ENCODE measurements around the gene ADAD2.

Gene ADAD2

DNA sequence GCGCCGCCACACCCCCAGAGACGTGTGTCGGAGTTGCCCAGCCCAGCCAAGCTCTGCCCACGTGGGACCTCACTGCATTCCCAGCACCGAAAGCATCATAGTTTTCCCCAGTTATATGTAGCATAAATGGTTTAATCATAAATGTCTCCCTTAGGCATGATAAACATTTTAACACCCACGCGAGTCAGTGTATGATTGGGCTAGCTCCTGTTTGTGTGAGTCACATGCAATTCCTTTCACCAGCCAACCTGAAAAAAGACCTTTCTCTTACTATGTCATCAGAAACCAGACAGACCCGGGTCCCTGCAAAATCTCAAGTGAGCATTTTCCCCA is 13.2 kb upstream of the ADAD2 start:
- WGBS (ENCODE audit: insufficient coverage, insufficient read length), result no CpG with 5 or more reads among the region's 9 CpGs
- H3K36me3 ChIP-seq (ENCODE audit: control insufficient read depth, insufficient read depth, low read length), result peaks cover 43% of the 10 kb centered on the region

GRCh38 chr16:84178146-84178765 is 12.7 kb upstream of the ADAD2 start:
- Histone ChIP-seq H3K27me3 (ENCODE audit: control insufficient read depth, insufficient read depth, low read length) (no peaks in the 10 kb centered on the region), H3K27ac (ENCODE audit: low read length) (no peak overlapping the region), H3K36me3 (ENCODE audit: control insufficient read depth, insufficient read depth, low read length) (peaks cover 47% of the 10 kb centered on the region), H3K4me1 (ENCODE audit: control insufficient read depth, insufficient read depth, low read length) (peaks cover 2% of the 10 kb centered on the region; the same call in 1 of the 2 replicates), H3K9me3 (ENCODE audit: control insufficient read depth, insufficient read depth, low read length) (no peaks in the 10 kb centered on the region), H3K4me3 (ENCODE audit: low read length) (no peak overlapping the region)
- DNase-seq (ENCODE audit: low read depth, low spot score), result no peak
- WGBS (ENCODE audit: insufficient coverage, insufficient read length), result no CpG with 5 or more reads among the region's 15 CpGs

More for the DNA sequence above, 13.2 kb upstream of the ADAD2 start:
- DNase-seq (ENCODE audit: low read depth, low spot score), result no peak
- no peaks in the 10 kb centered on the region for H3K9me3 ChIP-seq (ENCODE audit: control insufficient read depth, insufficient read depth, low read length)
- H3K27me3 ChIP-seq (ENCODE audit: control insufficient read depth, insufficient read depth, low read length), result no peaks in the 10 kb centered on the region
- no peak overlapping the region for H3K4me3 ChIP-seq (ENCODE audit: low read length)
- H3K4me1 ChIP-seq (ENCODE audit: control insufficient read depth, insufficient read depth, low read length), result peaks cover 2% of the 10 kb centered on the region; the same call in 1 of the 2 replicates
- no peak overlapping the region for H3K27ac ChIP-seq (ENCODE audit: low read length)

DNA sequence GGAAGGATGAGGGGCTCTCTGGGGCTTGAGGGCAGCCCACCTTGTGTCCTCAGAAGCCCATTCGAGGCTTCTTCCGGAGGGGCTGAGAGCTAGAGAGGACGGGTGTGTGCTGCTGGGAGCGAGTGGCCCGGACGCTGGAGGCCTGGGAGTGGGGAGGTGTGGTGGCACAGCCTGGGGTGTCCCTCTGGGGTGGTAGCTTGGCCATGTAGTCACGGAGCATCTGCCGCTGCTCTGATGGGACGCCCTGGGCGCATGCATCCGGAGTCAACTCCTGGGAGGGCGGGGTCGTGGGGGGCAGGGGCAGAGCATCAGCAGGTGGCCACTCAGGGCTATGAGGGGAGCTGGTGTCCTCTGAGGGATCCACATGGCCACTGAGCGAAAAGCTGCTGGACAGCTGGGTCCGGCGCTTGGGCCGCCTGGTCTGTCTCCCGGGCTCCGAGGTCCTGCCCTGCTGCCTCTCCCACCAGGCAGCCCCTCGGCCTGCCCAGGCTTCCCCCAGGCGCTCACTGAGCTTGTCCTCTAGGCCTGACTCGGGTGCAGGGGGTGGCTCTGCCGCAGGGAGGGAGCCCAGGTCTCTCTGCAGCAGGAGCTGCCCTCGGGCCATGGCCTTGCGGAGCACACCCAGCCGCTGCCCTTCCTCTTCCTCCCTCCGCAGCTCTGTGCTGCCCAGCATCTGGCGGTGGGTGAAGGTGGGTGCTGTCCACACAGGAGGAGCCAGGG is 11.9 kb upstream of the ADAD2 start:
- no peak for DNase-seq (ENCODE audit: low read depth, low spot score)
- no CpG with 5 or more reads among the region's 28 CpGs for WGBS (ENCODE audit: insufficient coverage, insufficient read length)
- H3K4me3 ChIP-seq (ENCODE audit: low read length), result no peak overlapping the region
- H3K9me3 ChIP-seq (ENCODE audit: control insufficient read depth, insufficient read depth, low read length), result no peaks in the 10 kb centered on the region
- no peak overlapping the region for H3K27ac ChIP-seq (ENCODE audit: low read length)
- H3K36me3 ChIP-seq (ENCODE audit: control insufficient read depth, insufficient read depth, low read length), result peaks cover 47% of the 10 kb centered on the region
- peaks cover 2% of the 10 kb centered on the region; the same call in 1 of the 2 replicates for H3K4me1 ChIP-seq (ENCODE audit: control insufficient read depth, insufficient read depth, low read length)
- no peaks in the 10 kb centered on the region for H3K27me3 ChIP-seq (ENCODE audit: control insufficient read depth, insufficient read depth, low read length)

GRCh38 chr16:84179612-84180320 is 11.2 kb upstream of the ADAD2 start:
- H3K4me1 ChIP-seq (ENCODE audit: control insufficient read depth, insufficient read depth, low read length), result peaks cover 2% of the 10 kb centered on the region; the same call in 1 of the 2 replicates
- DNase-seq (ENCODE audit: low read depth, low spot score), result no peak
- WGBS (ENCODE audit: insufficient coverage, insufficient read length), result no CpG with 5 or more reads among the region's 33 CpGs
- peaks cover 50% of the 10 kb centered on the region for H3K36me3 ChIP-seq (ENCODE audit: control insufficient read depth, insufficient read depth, low read length)
- H3K4me3 ChIP-seq (ENCODE audit: low read length), result no peak overlapping the region
- H3K27ac ChIP-seq (ENCODE audit: low read length), result no peak overlapping the region
- H3K9me3 ChIP-seq (ENCODE audit: control insufficient read depth, insufficient read depth, low read length), result no peaks in the 10 kb centered on the region
- H3K27me3 ChIP-seq (ENCODE audit: control insufficient read depth, insufficient read depth, low read length), result no peaks in the 10 kb centered on the region

- H3K4me1 ChIP-seq (ENCODE audit: control insufficient read depth, insufficient read depth, low read length), result no peaks in the 10 kb centered on the region
- no peak overlapping the region for H3K4me3 ChIP-seq (ENCODE audit: low read length)
- no peaks in the 10 kb centered on the region for H3K9me3 ChIP-seq (ENCODE audit: control insufficient read depth, insufficient read depth, low read length)
- no peaks in the 10 kb centered on the region for H3K27me3 ChIP-seq (ENCODE audit: control insufficient read depth, insufficient read depth, low read length)
- no CpG with 5 or more reads among the region's 21 CpGs for WGBS (ENCODE audit: insufficient coverage, insufficient read length)
- H3K36me3 ChIP-seq (ENCODE audit: control insufficient read depth, insufficient read depth, low read length), result peaks cover 51% of the 10 kb centered on the region
- no peak overlapping the region for H3K27ac ChIP-seq (ENCODE audit: low read length)
- DNase-seq (ENCODE audit: low read depth, low spot score), result no peak
Observed at GRCh38 chr16:84180519-84181140, 10.3 kb upstream of the ADAD2 start.

DNA sequence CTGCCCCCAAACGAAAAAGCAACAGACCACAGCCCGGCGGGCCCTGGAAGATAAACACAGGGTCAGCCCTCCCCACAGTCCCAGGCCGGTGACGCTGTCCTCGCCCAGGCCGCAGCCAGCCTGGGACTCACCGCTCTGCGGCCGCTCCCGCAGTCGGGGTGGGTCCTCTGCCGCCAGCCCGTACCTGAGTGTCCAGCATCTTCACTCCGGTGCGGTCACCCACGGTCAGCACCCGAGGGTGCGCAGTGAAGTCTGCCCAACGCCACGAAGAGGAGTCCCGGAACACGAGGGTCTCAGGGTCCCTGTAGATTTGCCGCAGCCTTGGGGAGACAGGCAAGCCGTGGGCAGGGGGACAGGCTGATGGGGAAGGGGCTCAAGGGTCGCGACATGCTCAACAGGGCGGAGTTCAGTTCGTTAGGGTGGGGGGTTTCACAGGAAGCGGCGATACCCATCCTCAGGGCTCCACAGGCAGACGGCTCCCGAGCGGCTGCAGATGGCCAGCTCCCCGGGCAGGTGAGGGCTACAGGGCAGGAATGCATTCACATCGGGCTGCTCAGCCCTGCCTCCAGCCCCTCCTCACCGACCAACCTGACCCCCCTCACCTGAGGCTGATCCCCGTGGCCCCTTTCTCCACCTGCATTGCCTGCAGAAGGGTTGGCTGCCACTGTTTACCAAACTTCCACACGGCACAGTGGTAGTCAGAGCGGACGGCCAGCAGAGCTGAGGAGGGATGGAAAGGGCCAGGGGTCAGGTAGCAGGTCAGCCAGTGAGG is 9.6 kb upstream of the ADAD2 start:
- H3K36me3 ChIP-seq (ENCODE audit: control insufficient read depth, insufficient read depth, low read length), result peaks cover 51% of the 10 kb centered on the region

GRCh38 chr16:84182104-84182503 is 8.9 kb upstream of the ADAD2 start:
- H3K36me3 ChIP-seq (ENCODE audit: control insufficient read depth, insufficient read depth, low read length), result peaks cover 51% of the 10 kb centered on the region
- H3K4me3 ChIP-seq (ENCODE audit: low read length), result no peak overlapping the region
- no peaks in the 10 kb centered on the region for H3K9me3 ChIP-seq (ENCODE audit: control insufficient read depth, insufficient read depth, low read length)
- H3K4me1 ChIP-seq (ENCODE audit: control insufficient read depth, insufficient read depth, low read length), result no peaks in the 10 kb centered on the region
- WGBS (ENCODE audit: insufficient coverage, insufficient read length), result no CpG with 5 or more reads among the region's 18 CpGs
- no peak overlapping the region for H3K27ac ChIP-seq (ENCODE audit: low read length)
- H3K27me3 ChIP-seq (ENCODE audit: control insufficient read depth, insufficient read depth, low read length), result no peaks in the 10 kb centered on the region
- DNase-seq (ENCODE audit: low read depth, low spot score), result no peak

More for the DNA sequence above, 9.6 kb upstream of the ADAD2 start:
- Histone ChIP-seq H3K4me1 (ENCODE audit: control insufficient read depth, insufficient read depth, low read length) (no peaks in the 10 kb centered on the region), H3K27ac (ENCODE audit: low read length) (no peak overlapping the region), H3K9me3 (ENCODE audit: control insufficient read depth, insufficient read depth, low read length) (no peaks in the 10 kb centered on the region), H3K27me3 (ENCODE audit: control insufficient read depth, insufficient read depth, low read length) (no peaks in the 10 kb centered on the region), H3K4me3 (ENCODE audit: low read length) (no peak overlapping the region)
- no peak for DNase-seq (ENCODE audit: low read depth, low spot score)
- no CpG with 5 or more reads among the region's 41 CpGs for WGBS (ENCODE audit: insufficient coverage, insufficient read length)

GRCh38 chr16:84182680-84183571 is 8.0 kb upstream of the ADAD2 start:
- no CpG with 5 or more reads among the region's 26 CpGs for WGBS (ENCODE audit: insufficient coverage, insufficient read length)
- no peak overlapping the region for H3K27ac ChIP-seq (ENCODE audit: low read length)

GRCh38 chr16:84183572-84183875 is 7.4 kb upstream of the ADAD2 start:
- H3K4me1 ChIP-seq (ENCODE audit: control insufficient read depth, insufficient read depth, low read length), result no peaks in the 10 kb centered on the region
- H3K9me3 ChIP-seq (ENCODE audit: control insufficient read depth, insufficient read depth, low read length), result no peaks in the 10 kb centered on the region
- no peak overlapping the region for H3K27ac ChIP-seq (ENCODE audit: low read length)
- DNase-seq (ENCODE audit: low read depth, low spot score), result no peak
- H3K4me3 ChIP-seq (ENCODE audit: low read length), result no peak overlapping the region
- peaks cover 45% of the 10 kb centered on the region for H3K36me3 ChIP-seq (ENCODE audit: control insufficient read depth, insufficient read depth, low read length)
- WGBS (ENCODE audit: insufficient coverage, insufficient read length), result no CpG with 5 or more reads among the region's 5 CpGs
- H3K27me3 ChIP-seq (ENCODE audit: control insufficient read depth, insufficient read depth, low read length), result no peaks in the 10 kb centered on the region

More at GRCh38 chr16:84182680-84183571, 8.0 kb upstream of the ADAD2 start:
- peaks cover 51% of the 10 kb centered on the region for H3K36me3 ChIP-seq (ENCODE audit: control insufficient read depth, insufficient read depth, low read length)
- no peaks in the 10 kb centered on the region for H3K9me3 ChIP-seq (ENCODE audit: control insufficient read depth, insufficient read depth, low read length)
- no peak for DNase-seq (ENCODE audit: low read depth, low spot score)
- H3K4me3 ChIP-seq (ENCODE audit: low read length), result no peak overlapping the region
- no peaks in the 10 kb centered on the region for H3K27me3 ChIP-seq (ENCODE audit: control insufficient read depth, insufficient read depth, low read length)
- no peaks in the 10 kb centered on the region for H3K4me1 ChIP-seq (ENCODE audit: control insufficient read depth, insufficient read depth, low read length)

Measured in iPS DF 6.9 (cell line).